Kidney epithelial cell (primary cell): ENCODE results near the gene PRKG1. TPM values are rescaled to one million over a fixed set of nuclear protein-coding genes. Genes with fewer than 3 reads are reported as not detected.

ENCODE experiments used
- DNase-seq: peaks from one replicate; pipeline ENCODE4 v3.0.0-alpha.2; 2010; ENCODE audit warnings: low read depth
- H3K27me3 ChIP-seq: 2 replicates; pipeline ENCODE4 v1.6.0; 2011; ENCODE audit warnings: low read length; ENCODE audit not compliant: control insufficient read depth, insufficient read depth
- H3K36me3 ChIP-seq: 2 replicates; pipeline ENCODE4 v1.5.1; 2011; ENCODE audit warnings: low read length; ENCODE audit not compliant: control insufficient read depth, insufficient read depth
- H3K4me3 ChIP-seq: 2 replicates; pipeline ENCODE4 v1.5.1; 2011; ENCODE audit warnings: low read depth, mild to moderate bottlenecking, control low read depth, low read length
- total RNA-seq: library from RNA; depleted of rRNA; stranded (reverse); fragments of >200 nt; gene quantifications from 2 replicates; pipeline ENCODE4 v1.2.3, GENCODE V29; 2015
- TF ChIP-seq, protein P1 (sequence below): IDR thresholded peaks from 2 replicates; pipeline ENCODE4 v1.5.1; 2011; ENCODE audit warnings: mild to moderate bottlenecking, moderate library complexity, low read length, control low read depth, inconsistent platforms; ENCODE audit not compliant: insufficient read depth, poor library complexity, severe bottlenecking

Gene PRKG1
- total RNA-seq, 1 donor from 2014 or later: 1.3 TPM

DNA sequence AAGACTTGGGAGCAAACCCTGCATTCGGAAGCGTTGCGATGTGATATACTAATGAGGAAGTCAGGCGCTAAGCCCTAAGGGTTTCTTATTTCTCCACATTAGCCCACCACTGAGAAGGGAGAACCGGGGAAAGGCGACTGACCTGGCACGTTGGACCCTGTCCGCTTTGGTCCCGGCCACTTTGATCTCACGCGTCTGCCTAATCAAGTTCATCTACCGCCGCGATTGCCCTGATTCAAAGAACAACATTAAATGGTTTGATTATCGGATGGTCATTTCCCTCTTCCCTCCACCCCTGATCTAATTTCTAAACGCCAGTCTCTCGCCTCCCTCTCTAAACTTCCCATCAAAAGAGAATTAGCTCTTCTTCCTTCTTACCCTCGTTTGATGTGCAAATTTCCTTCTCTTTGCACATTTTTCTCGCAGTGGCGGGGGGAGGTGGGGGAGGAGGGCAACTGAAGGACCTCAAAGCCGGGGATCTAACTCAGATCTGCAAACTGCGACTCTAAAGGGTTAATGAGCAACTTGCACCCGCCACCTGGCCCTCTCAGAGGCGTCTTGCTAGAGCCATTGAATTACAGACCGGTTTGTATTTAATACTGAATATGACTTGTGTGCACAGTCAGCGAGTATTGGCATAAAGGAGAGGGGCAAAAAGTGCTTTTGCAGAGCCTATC, 1239.1 kb downstream of the PRKG1 start:
- peak overlapping the region; percentile 53 for H3K4me3 ChIP-seq
- DNase-seq: no peak
- TF ChIP-seq, protein P1, sequence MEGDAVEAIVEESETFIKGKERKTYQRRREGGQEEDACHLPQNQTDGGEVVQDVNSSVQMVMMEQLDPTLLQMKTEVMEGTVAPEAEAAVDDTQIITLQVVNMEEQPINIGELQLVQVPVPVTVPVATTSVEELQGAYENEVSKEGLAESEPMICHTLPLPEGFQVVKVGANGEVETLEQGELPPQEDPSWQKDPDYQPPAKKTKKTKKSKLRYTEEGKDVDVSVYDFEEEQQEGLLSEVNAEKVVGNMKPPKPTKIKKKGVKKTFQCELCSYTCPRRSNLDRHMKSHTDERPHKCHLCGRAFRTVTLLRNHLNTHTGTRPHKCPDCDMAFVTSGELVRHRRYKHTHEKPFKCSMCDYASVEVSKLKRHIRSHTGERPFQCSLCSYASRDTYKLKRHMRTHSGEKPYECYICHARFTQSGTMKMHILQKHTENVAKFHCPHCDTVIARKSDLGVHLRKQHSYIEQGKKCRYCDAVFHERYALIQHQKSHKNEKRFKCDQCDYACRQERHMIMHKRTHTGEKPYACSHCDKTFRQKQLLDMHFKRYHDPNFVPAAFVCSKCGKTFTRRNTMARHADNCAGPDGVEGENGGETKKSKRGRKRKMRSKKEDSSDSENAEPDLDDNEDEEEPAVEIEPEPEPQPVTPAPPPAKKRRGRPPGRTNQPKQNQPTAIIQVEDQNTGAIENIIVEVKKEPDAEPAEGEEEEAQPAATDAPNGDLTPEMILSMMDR: no peak
- H3K36me3 ChIP-seq: no peaks in the 10 kb centered on the region
- no peaks in the 10 kb centered on the region for H3K27me3 ChIP-seq

DNA sequence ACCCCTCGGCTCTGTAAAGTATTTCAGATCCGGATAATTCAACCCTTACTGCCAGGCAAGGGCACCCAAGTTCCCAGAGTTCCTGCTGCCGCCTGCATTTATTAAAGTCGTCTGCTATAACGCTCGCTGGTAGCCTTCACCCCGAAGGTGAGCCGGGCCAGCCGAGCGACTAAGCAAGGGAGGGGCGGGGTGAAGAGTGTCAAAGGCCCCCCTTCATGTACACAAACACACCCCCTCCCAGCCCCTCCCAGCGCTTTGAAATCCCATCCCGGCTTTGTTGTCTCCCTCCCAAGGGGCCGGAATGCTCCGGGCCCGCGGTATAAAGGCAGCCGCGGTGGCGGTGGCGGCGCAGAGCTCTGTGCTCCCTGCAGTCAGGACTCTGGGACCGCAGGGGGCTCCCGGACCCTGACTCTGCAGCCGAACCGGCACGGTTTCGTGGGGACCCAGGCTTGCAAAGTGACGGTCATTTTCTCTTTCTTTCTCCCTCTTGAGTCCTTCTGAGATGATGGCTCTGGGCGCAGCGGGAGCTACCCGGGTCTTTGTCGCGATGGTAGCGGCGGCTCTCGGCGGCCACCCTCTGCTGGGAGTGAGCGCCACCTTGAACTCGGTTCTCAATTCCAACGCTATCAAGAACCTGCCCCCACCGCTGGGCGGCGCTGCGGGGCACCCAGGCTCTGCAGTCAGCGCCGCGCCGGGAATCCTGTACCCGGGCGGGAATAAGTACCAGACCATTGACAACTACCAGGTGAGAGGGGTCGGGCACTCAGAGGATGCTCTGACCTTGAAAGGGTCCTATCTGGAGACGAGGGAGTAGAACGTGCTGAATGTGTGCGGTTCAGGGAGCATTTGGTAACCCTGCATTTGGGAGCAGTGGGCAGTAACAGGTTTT, 1239.9 kb downstream of the PRKG1 start, which contains the start of gene DKK1:
Gene DKK1 (plus strand): TSS at position 349 of the 889 bp plus-strand sequence. CDS start 154 bp downstream, at position 503.
- DNase-seq: peak; percentile 49
- TF ChIP-seq, protein P1: peak; percentile 93

DNA sequence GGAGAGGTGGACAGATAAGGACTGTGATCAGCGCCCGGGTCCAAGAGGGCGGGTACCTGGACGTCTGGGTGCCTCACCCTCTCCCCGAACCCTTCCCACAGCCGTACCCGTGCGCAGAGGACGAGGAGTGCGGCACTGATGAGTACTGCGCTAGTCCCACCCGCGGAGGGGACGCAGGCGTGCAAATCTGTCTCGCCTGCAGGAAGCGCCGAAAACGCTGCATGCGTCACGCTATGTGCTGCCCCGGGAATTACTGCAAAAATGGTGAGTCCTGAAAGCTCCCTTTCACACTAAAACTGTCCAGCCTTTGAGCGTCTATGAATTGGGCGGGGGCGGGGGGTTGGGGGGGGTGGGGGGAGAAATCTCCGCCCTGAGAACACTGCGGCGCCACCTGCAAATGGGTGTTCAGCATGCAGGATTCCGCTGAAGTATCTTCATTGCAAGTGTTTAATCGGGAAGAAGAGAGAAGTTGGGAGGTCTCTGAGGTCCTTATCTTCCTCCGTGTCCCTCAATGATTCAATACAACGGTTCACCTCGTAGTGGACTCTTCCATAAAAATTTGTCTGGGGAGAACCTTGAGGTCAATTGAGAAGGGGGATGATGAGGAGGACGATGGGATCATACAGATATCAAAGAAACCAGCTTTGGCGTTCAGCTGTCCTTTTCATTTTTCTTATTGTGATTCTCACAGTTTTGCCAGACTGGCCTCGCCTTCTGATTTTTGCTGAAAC, 1240.7 kb downstream of the PRKG1 start:
- DNase-seq: no peak
- Histone ChIP-seq H3K36me3 (no peaks in the 10 kb centered on the region), H3K4me3 (peak overlapping the region; percentile 53), H3K27me3 (no peaks in the 10 kb centered on the region)
- TF ChIP-seq, protein P1: no peak

More for the DNA sequence above, 1239.9 kb downstream of the PRKG1 start, which contains the start of gene DKK1:
- peak within 1 kb of the TSS; percentile 53 for H3K4me3 ChIP-seq
- H3K27me3 ChIP-seq: no peaks in the 10 kb centered on the region
- H3K36me3 ChIP-seq: no peaks in the 10 kb centered on the region

DNA sequence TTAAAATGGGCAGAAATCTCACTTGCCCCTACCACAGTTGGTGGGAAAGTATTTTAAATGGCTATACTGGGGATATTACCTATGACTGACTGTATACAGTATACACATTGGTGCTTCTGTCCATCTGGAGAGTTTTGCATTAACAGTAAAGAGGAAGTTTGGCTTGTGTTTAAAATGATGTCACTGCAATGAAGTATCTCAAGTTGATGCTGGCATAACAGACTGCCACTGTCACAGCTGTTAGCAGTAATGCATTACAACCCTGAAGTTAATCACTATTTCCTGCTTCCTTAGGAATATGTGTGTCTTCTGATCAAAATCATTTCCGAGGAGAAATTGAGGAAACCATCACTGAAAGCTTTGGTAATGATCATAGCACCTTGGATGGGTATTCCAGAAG, 1241.7 kb downstream of the PRKG1 start:
- DNase-seq: no peak

DNA sequence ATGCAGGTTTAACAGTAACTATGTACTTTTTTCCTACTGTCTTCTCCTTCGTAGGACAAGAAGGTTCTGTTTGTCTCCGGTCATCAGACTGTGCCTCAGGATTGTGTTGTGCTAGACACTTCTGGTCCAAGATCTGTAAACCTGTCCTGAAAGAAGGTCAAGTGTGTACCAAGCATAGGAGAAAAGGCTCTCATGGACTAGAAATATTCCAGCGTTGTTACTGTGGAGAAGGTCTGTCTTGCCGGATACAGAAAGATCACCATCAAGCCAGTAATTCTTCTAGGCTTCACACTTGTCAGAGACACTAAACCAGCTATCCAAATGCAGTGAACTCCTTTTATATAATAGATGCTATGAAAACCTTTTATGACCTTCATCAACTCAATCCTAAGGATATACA, 1242.2 kb downstream of the PRKG1 start:
- H3K27me3 ChIP-seq: no peaks in the 10 kb centered on the region
- TF ChIP-seq, protein P1: no peak
- H3K36me3 ChIP-seq: no peaks in the 10 kb centered on the region
- no peak for DNase-seq
- H3K4me3 ChIP-seq: no peak overlapping the region

More for the DNA sequence above, 1241.7 kb downstream of the PRKG1 start:
- TF ChIP-seq, protein P1: no peak
- Histone ChIP-seq H3K27me3 (no peaks in the 10 kb centered on the region), H3K36me3 (no peaks in the 10 kb centered on the region), H3K4me3 (no peak overlapping the region)
